HL-60 (cell line): ENCODE measurements around the gene CYTH4.

Experiments
- DNase-seq, 2 experiments: peaks; one replicate each; pipeline ENCODE4 v3.0.0-alpha.2; 2010 to 2020; ENCODE audit warnings: low read depth in 1 of 2, low spot score in 1 of 2
- H3K27ac ChIP-seq: fragments of 250-450 bp; sonication (Bioruptor Pico); replicated peaks from 2 replicates; pipeline ENCODE4 v1.5.1; 2020; ENCODE audit warnings: mild to moderate bottlenecking, moderate library complexity
- H3K27me3 ChIP-seq: fragments of 250-450 bp; sonication (Bioruptor Pico); 2 replicates; pipeline ENCODE4 v1.5.1; 2021; ENCODE audit warnings: mild to moderate bottlenecking, moderate library complexity; ENCODE audit not compliant: insufficient read depth, poor library complexity, severe bottlenecking
- H3K4me3 ChIP-seq: replicated peaks from 2 replicates; pipeline ENCODE4 v1.5.1; 2011; ENCODE audit warnings: mild to moderate bottlenecking, control low read depth, low read length; ENCODE audit not compliant: insufficient read depth
- GABPA ChIP-seq: IDR thresholded peaks from 2 replicates; pipeline ENCODE4 v1.6.1; 2012; ENCODE audit warnings: low read depth
- POLR2AphosphoS5 ChIP-seq: IDR thresholded peaks from 2 replicates; pipeline ENCODE4 v1.6.1; 2012; ENCODE audit warnings: low read depth
- SPI1 ChIP-seq: IDR thresholded peaks from 2 replicates; pipeline ENCODE4 v1.6.1; 2012; ENCODE audit warnings: low read depth, mild to moderate bottlenecking, borderline replicate concordance
- TF ChIP-seq, protein P1 (sequence below): IDR thresholded peaks from one replicate; pipeline ENCODE4 v1.5.1; 2011; ENCODE audit warnings: low read length, control low read depth, inconsistent platforms; ENCODE audit not compliant: insufficient read depth
- TF ChIP-seq, protein P2 (sequence below): IDR thresholded peaks from 2 replicates; pipeline ENCODE4 v1.6.1; 2012; ENCODE audit warnings: low read depth; ENCODE audit not compliant: insufficient replicate concordance

Gene CYTH4

DNA sequence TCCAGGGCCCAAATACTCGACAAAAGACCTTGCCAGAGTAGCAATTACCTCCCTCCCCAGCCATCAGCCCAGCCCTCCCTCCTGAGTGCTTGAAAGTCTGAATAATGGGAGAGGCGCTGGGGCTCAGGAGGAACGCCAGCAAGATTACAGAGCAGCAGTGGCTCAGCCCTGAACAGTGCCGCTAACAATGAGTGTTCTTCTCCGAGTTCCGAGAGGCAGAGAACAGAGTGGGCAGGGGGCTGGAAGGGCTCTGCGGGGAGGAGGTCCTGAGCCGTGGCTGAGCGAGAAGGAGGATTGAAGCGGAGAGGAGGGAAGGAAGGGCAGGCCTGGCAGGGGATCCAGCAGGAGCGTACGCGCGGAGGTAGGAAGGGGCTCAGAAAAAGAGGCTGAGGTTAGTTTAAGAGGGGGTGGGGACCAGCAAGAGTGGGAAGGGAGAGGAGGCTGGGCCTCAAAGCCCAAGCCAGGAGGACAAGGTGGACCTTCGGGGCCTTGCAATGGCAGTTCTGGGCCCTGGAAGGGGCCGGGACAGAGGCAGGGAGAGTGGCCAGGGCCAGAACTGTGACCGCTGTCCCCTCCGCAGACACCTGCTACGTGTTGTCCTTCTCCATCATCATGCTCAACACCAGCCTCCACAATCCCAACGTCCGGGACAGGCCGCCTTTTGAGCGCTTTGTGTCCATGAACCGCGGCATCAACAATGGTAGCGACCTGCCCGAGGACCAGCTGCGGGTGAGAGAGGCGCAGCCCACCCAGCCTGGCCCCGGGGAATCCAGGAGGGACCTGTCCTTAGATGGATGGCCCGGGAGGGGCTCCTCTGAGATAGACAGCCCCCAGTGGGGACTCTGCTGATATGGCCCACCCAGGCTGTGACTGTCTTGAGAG, 20.6 kb downstream of the CYTH4 start:
- Histone ChIP-seq H3K27me3 (no peaks in the 10 kb centered on the region), H3K27ac (peak overlapping the region; percentile 92), H3K4me3 (no peak overlapping the region)
- DNase-seq = no peak
- TF ChIP-seq POLR2AphosphoS5 = no peak
- TF ChIP-seq, protein P1, sequence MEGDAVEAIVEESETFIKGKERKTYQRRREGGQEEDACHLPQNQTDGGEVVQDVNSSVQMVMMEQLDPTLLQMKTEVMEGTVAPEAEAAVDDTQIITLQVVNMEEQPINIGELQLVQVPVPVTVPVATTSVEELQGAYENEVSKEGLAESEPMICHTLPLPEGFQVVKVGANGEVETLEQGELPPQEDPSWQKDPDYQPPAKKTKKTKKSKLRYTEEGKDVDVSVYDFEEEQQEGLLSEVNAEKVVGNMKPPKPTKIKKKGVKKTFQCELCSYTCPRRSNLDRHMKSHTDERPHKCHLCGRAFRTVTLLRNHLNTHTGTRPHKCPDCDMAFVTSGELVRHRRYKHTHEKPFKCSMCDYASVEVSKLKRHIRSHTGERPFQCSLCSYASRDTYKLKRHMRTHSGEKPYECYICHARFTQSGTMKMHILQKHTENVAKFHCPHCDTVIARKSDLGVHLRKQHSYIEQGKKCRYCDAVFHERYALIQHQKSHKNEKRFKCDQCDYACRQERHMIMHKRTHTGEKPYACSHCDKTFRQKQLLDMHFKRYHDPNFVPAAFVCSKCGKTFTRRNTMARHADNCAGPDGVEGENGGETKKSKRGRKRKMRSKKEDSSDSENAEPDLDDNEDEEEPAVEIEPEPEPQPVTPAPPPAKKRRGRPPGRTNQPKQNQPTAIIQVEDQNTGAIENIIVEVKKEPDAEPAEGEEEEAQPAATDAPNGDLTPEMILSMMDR = no peak
- no peak for TF ChIP-seq SPI1
- no peak for TF ChIP-seq GABPA
- TF ChIP-seq, protein P2, sequence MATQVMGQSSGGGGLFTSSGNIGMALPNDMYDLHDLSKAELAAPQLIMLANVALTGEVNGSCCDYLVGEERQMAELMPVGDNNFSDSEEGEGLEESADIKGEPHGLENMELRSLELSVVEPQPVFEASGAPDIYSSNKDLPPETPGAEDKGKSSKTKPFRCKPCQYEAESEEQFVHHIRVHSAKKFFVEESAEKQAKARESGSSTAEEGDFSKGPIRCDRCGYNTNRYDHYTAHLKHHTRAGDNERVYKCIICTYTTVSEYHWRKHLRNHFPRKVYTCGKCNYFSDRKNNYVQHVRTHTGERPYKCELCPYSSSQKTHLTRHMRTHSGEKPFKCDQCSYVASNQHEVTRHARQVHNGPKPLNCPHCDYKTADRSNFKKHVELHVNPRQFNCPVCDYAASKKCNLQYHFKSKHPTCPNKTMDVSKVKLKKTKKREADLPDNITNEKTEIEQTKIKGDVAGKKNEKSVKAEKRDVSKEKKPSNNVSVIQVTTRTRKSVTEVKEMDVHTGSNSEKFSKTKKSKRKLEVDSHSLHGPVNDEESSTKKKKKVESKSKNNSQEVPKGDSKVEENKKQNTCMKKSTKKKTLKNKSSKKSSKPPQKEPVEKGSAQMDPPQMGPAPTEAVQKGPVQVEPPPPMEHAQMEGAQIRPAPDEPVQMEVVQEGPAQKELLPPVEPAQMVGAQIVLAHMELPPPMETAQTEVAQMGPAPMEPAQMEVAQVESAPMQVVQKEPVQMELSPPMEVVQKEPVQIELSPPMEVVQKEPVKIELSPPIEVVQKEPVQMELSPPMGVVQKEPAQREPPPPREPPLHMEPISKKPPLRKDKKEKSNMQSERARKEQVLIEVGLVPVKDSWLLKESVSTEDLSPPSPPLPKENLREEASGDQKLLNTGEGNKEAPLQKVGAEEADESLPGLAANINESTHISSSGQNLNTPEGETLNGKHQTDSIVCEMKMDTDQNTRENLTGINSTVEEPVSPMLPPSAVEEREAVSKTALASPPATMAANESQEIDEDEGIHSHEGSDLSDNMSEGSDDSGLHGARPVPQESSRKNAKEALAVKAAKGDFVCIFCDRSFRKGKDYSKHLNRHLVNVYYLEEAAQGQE = no peak

DNA sequence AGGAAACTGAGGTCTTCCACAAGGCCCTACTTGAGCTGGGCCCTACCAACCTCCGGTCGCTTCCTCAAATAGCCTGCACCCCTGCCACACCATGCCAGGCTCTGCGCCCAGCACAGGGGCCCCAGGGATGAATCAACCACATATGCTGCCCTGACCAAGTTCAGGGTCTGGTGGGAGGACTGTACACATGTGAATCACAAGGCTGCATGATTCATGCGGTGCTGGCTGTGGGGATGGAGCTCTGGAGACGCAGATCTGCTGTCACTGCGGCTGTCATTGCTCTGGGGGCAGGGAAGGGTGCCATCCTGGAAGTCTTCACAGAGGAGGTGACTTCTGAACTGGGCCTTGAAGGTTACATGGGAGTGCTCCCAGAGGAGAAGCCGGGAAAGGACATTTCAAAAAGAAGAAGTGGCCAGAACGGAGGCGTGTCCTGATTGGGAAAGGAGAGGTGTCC, 21.5 kb downstream of the CYTH4 start:
- Histone ChIP-seq H3K27ac (peak overlapping the region; percentile 92), H3K27me3 (no peaks in the 10 kb centered on the region), H3K4me3 (no peak overlapping the region)
- TF ChIP-seq POLR2AphosphoS5 (peak; percentile 74), SPI1 (peak; percentile 69)
- TF ChIP-seq, protein P2 = no peak
- DNase-seq = peak; percentile 84 to 89

DNA sequence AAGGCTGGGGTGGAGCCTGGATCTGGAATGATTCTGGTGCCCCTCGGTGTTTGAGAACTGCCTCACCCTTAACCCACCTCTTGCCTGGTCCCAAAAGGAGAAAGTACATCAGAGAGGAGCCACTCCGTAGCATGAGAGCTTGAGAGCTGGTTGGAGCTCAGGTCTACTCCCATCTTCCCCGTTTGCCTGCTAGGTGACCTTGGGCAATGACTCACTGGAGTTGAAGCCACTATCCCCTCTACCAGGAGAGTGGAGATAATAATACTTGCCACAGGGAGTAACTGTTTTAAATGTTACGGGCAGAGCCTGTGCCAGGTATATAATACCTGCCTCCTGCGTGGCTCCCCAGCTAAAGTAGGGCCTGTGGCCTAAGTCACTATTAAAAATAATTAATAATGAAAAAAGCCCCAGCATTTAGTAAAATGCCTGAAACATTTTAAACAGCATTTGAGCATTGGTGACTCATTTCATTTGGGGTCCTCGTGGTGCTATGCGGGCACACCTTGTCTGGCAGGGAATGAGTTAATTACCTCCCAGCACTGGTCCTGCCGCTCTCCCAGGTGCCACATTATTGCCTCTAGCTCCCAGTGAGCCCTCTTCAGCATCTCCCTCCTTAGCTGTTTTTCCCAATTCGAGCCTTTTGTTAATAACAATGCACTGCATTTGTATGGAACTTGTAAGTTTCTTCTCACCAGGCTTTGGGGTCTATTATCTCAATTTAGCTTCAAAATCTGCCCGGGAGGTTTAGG, 22.5 kb downstream of the CYTH4 start:
- no peak for DNase-seq
- Histone ChIP-seq H3K4me3 (no peak overlapping the region), H3K27ac (peak overlapping the region; percentile 92), H3K27me3 (no peaks in the 10 kb centered on the region)
- TF ChIP-seq, protein P2 = no peak

DNA sequence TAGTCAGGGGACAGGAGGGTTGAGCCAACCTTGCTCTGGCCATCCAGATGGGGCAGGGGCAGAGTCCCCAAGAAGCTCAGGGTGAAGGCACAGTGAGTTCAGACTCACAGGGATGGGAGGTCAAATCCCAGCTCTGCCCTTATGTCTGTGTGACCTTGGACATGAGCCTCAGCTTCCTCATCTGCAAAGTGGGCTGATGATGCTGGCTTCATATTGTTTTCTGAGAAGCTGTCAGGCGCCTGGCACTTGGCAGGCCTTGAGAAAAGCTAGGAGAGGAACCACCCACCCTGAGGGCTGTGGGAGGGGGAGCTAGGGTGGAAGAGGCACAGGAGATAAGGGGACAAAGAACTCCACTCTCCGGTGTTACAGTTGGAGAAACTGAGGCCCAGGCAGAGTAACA, 23.6 kb downstream of the CYTH4 start:
- Histone ChIP-seq H3K27ac (peak overlapping the region; percentile 92), H3K27me3 (no peaks in the 10 kb centered on the region), H3K4me3 (no peak overlapping the region)
- TF ChIP-seq SPI1 = no peak
- TF ChIP-seq GABPA = no peak
- no peak; the same call in 1 of the 2 replicates for TF ChIP-seq POLR2AphosphoS5
- TF ChIP-seq, protein P1 = no peak
- TF ChIP-seq, protein P2 = no peak
- DNase-seq = no peak
